ENCODE results near the gene ATG2B. TPM values are rescaled to one million over a fixed set of nuclear protein-coding genes. Genes with fewer than 3 reads are reported as not detected.

The ATG2B gene
- total RNA-seq, 1 donor from 2014 or later = 6.3 TPM

DNA sequence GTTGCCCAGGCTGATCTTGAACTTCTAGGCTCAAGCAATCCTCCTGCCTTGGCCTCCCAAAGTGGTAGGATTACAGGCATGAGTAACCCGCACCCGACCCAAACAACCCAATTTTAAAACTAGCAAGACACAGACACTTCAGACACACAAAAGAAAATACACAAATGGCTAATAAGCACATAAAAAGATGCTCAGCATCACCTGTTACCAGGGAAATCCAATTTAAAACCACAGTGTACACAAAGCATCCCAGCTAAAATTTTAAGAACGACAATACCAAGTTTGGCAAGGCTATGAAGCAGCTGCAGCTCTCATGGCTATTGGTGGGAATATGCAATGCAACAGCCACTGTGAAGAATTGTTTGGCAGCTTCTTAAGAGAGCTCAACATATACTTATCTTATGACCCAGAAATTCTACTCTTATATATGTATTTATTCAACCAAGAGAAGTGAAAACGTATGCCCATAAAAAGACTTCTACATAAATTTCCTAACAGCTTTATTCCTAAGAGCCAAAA, 65.1 kb downstream of the ATG2B start:
- TF ChIP-seq, protein P1, sequence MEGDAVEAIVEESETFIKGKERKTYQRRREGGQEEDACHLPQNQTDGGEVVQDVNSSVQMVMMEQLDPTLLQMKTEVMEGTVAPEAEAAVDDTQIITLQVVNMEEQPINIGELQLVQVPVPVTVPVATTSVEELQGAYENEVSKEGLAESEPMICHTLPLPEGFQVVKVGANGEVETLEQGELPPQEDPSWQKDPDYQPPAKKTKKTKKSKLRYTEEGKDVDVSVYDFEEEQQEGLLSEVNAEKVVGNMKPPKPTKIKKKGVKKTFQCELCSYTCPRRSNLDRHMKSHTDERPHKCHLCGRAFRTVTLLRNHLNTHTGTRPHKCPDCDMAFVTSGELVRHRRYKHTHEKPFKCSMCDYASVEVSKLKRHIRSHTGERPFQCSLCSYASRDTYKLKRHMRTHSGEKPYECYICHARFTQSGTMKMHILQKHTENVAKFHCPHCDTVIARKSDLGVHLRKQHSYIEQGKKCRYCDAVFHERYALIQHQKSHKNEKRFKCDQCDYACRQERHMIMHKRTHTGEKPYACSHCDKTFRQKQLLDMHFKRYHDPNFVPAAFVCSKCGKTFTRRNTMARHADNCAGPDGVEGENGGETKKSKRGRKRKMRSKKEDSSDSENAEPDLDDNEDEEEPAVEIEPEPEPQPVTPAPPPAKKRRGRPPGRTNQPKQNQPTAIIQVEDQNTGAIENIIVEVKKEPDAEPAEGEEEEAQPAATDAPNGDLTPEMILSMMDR (IDR thresholded peaks at IDR 0.05; ENCODE audit: insufficient read depth, low read length, severe bottlenecking) = no peak
- Histone ChIP-seq H3K27me3 (ENCODE audit: control insufficient read depth, insufficient read depth, low read length) (no peaks in the 10 kb centered on the region), H3K4me3 (ENCODE audit: low read depth, low read length) (no peak overlapping the region), H3K36me3 (ENCODE audit: control insufficient read depth, insufficient read depth, low read length) (peaks cover 5% of the 10 kb centered on the region)
- FAIRE-seq = no peak
- no peak for DNase-seq (ENCODE audit: low read depth)

DNA sequence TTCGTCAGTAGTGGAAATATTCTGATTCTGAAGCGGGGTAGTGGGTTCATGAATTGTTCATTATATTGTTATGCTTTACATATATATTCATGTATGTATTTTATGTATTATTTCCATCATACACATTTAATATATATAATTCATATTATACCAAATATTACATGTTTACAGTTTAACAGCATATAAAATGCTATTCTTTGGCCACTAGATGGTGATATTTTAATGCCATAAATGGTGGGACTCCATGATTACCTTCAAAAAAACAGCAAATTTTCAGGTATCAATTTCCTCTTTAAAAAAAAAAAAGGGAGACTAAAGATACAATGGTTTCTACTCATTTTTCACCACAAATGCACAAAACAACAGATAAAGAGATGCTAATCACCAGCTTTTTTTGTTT, 66.1 kb downstream of the ATG2B start:
- TF ChIP-seq, protein P1 (IDR thresholded peaks at IDR 0.05; ENCODE audit: insufficient read depth, low read length, severe bottlenecking) = no peak
- DNase-seq (ENCODE audit: low read depth) = peak; percentile 28
- peaks cover 5% of the 10 kb centered on the region for H3K36me3 ChIP-seq (ENCODE audit: control insufficient read depth, insufficient read depth, low read length)
- no peaks in the 10 kb centered on the region for H3K27me3 ChIP-seq (ENCODE audit: control insufficient read depth, insufficient read depth, low read length)
- no peak for FAIRE-seq
- no peak overlapping the region for H3K4me3 ChIP-seq (ENCODE audit: low read depth, low read length)

DNA sequence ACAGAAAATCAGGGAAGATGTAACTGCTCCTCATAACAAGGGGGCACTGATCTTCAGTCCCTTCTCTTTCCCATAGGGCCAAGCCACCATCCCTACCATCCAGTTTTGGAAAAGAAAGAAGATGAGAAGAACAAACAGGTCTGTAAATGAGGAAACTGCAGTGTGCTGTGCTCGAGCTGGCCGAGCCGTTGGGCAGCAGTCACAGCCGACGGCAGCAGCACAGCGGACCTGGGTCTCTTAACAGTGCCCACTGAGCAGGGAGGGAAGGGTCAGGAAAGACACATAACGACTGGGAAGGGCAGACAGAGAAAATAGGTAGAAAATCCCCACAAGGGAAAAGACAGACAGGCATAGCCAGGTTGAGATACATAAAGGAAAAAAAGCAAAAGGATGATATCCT, 68.9 kb downstream of the ATG2B start:
- Histone ChIP-seq H3K36me3 (ENCODE audit: control insufficient read depth, insufficient read depth, low read length) (peaks cover 8% of the 10 kb centered on the region), H3K4me3 (ENCODE audit: low read depth, low read length) (no peak overlapping the region), H3K27me3 (ENCODE audit: control insufficient read depth, insufficient read depth, low read length) (no peaks in the 10 kb centered on the region)
- TF ChIP-seq, protein P1 (IDR thresholded peaks at IDR 0.05; ENCODE audit: insufficient read depth, low read length, severe bottlenecking) = no peak
- FAIRE-seq (no peak), DNase-seq (ENCODE audit: low read depth) (no peak)

DNA sequence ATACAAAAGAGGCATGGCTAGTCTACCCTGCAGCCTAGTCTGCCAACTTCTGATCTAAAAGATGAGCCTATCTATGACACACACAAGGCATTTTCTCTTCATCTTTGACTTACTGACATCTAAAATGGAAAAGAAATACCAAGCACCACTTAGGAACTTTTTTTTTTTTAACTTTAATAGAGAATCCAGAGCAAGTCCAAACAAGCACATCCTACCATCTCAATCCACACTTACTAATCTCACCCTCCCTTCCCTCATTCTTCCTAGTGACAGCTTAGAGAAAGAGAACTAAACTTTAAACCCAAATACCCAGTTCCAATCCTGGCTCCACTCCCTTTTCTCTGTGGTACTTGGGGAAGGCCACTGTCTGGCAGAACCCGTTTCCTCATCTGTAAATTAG, 75.3 kb downstream of the ATG2B start:
- DNase-seq (ENCODE audit: low read depth) (peak; percentile 64), FAIRE-seq (no peak)
- no peaks in the 10 kb centered on the region for H3K27me3 ChIP-seq (ENCODE audit: control insufficient read depth, insufficient read depth, low read length)
- H3K4me3 ChIP-seq (ENCODE audit: low read depth, low read length) = no peak overlapping the region
- TF ChIP-seq, protein P1 (IDR thresholded peaks at IDR 0.05; ENCODE audit: insufficient read depth, low read length, severe bottlenecking) = no peak
- peaks cover 6% of the 10 kb centered on the region for H3K36me3 ChIP-seq (ENCODE audit: control insufficient read depth, insufficient read depth, low read length)

DNA sequence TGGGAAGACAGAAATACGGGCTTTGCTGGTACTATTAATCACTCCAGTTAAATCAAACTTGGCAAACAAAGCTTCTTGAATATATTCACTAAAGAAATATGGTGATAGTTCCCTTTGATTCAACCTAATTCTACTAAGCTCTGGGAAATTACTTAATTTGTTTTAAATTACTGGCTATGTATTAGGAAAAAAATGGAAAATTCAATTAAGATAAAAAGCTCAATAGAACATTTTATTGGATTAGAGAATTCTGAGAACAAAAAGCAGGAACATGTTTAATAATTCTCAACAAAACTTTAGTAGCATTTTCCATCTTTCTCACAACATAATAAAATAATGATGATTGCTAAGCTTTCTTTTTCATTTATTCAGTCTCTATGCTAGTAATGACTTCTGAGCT, 76.9 kb downstream of the ATG2B start:
- TF ChIP-seq, protein P1 (IDR thresholded peaks at IDR 0.05; ENCODE audit: insufficient read depth, low read length, severe bottlenecking) = no peak
- DNase-seq (ENCODE audit: low read depth) = no peak
- no peak for FAIRE-seq
- H3K4me3 ChIP-seq (ENCODE audit: low read depth, low read length) = no peak overlapping the region
- H3K27me3 ChIP-seq (ENCODE audit: control insufficient read depth, insufficient read depth, low read length) = no peaks in the 10 kb centered on the region
- peaks cover 6% of the 10 kb centered on the region for H3K36me3 ChIP-seq (ENCODE audit: control insufficient read depth, insufficient read depth, low read length)

DNA sequence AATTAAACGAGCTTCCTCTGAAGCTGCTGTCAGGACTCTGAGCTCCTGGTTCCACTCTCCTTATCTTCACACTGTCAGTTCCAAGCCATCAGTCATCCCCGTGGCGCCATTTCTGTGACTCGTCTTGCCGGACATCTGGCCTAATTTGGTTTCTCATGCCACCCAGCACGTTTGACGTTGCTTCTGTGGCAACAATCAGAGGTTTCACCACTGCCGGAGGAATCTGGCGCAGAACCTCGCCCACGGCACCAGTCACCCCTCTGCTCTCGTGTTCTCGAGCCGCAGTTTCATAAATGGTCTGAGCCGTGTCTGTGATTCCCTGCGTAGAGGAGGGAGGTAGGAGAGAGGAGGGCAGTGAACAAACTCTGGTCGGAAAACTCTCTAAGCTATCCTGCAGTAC, 77.5 kb downstream of the ATG2B start:
- Histone ChIP-seq H3K4me3 (ENCODE audit: low read depth, low read length) (no peak overlapping the region), H3K27me3 (ENCODE audit: control insufficient read depth, insufficient read depth, low read length) (no peaks in the 10 kb centered on the region), H3K36me3 (ENCODE audit: control insufficient read depth, insufficient read depth, low read length) (peaks cover 6% of the 10 kb centered on the region)
- FAIRE-seq = peak; percentile 13
- TF ChIP-seq, protein P1 (IDR thresholded peaks at IDR 0.05; ENCODE audit: insufficient read depth, low read length, severe bottlenecking) = no peak
- DNase-seq (ENCODE audit: low read depth) = no peak

Measured in bronchial epithelial cell (primary cell).